ENCODE measurements around the gene RAB44. TPM values are rescaled to one million over a fixed set of nuclear protein-coding genes. Genes with fewer than 3 reads are reported as not detected.

RAB44 gene
- polyA plus RNA-seq, 1 of the 3 experiments (the other 2 are of a cell fraction), result 0.12 TPM

DNA sequence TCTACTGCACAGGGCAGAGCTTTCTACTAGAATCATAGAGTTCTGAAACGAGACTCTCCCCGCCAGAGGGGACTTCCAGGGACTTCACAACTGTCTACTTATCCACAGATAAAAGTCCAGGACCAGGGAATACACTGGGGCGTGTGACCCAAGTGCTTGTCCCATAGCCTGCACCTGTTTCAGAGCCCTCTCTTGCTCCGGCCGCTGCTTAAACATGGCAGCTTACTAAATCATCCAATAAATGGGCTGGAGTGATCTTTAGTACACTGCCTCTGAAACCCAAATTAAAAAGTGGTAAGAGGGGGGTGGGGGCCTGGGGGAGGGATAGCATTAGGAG lies 8.9 kb upstream of the RAB44 start:
- Histone ChIP-seq H3F3A (replicated peaks; ENCODE audit: insufficient read depth) (peaks cover 56% of the 10 kb centered on the region), H3K27me3 (ENCODE audit: insufficient read depth) (no peaks in the 10 kb centered on the region), H2AFZ (ENCODE audit: low read depth) (no peak overlapping the region), H3K27ac (ENCODE audit: low read depth in 2 of 2, low read length in 1 of 2) (no peak overlapping the region), H3K4me3 (ENCODE audit: low read depth in 2 of 2, low read length in 1 of 2) (no peak overlapping the region), H3K4me1 (ENCODE audit: control insufficient read depth in 1 of 2, insufficient read depth in 2 of 2, low read depth in 1 of 2, low read length in 1 of 2) (no peaks in the 10 kb centered on the region; a peak in 1 of 4 replicates), H3K9me2 (no peaks in the 10 kb centered on the region), H4K20me1 (ENCODE audit: insufficient read depth) (peaks cover 58% of the 10 kb centered on the region), H3K9me3 (no peaks in the 10 kb centered on the region), H3K4me2 (no peak overlapping the region), H3K36me3 (replicated peaks in 1 of 2; ENCODE audit: control insufficient read depth in 1 of 2, insufficient read depth in 2 of 2, low read length in 1 of 2) (peaks cover 37 to 41% of the 10 kb centered on the region in 2 experiments), H3K9ac (no peak overlapping the region), H3K79me2 (ENCODE audit: insufficient read depth) (peaks cover 26% of the 10 kb centered on the region)
- TF ChIP-seq JUND (IDR thresholded peaks at IDR 0.05), result no peak
- TF ChIP-seq TCF12 (IDR thresholded peaks at IDR 0.05), result no peak
- no peak for TF ChIP-seq MXI1 (IDR thresholded peaks at IDR 0.05; ENCODE audit: low read depth, low read length)
- TF ChIP-seq FOXJ3 (CRISPR knock-in tag; IDR thresholded peaks at IDR 0.05), result no peak
- TF ChIP-seq IRF3 (IDR thresholded peaks at IDR 0.05; ENCODE audit: low read depth, low read length), result no peak
- no peak for TF ChIP-seq SMC3 (IDR thresholded peaks at IDR 0.05; ENCODE audit: low read depth, low read length)
- TF ChIP-seq GATA2 (CRISPR knock-in tag; IDR thresholded peaks at IDR 0.05), result no peak
- 0 out of 2 replicates have a peak, but pooled peaks have one; percentile 15 for TF ChIP-seq SIN3A (IDR thresholded peaks at IDR 0.05; ENCODE audit: borderline replicate concordance, low read depth, low read length)
- no peak; the same call in 1 of the 2 replicates for TF ChIP-seq POLR2AphosphoS5 (IDR thresholded peaks at IDR 0.05; ENCODE audit: low read depth, low read length)
- no peak for TF ChIP-seq TEAD4 (IDR thresholded peaks at IDR 0.05; ENCODE audit: borderline replicate concordance, insufficient read depth)
- TF ChIP-seq MEF2A (IDR thresholded peaks at IDR 0.05; ENCODE audit: borderline replicate concordance, low read depth), result no peak
- no peak for TF ChIP-seq GABPA (IDR thresholded peaks at IDR 0.05; ENCODE audit: low read depth)
- TF ChIP-seq NFIC (IDR thresholded peaks at IDR 0.05; ENCODE audit: borderline replicate concordance), result 0 out of 2 replicates have a peak, but pooled peaks have one; percentile 7
- CTCF ChIA-PET, result interaction anchor here (1.2 to 2.0 kb wide), 2 partner anchors 9 to 35 kb away, joined by 3 to 4 read pairs; no protein-coding TSS in a partner anchor
- POLR2A ChIA-PET, result interaction anchor here (0.6 kb wide), 1 partner anchor 80 kb away, joined by 3 read pairs; no protein-coding TSS in a partner anchor
- DNase-seq, result no peak
- WGBS (ENCODE audit: low lambda C conversion rate), result 83% methylated on average over 5 of the region's 5 CpGs

- Histone ChIP-seq H3K79me2 (ENCODE audit: insufficient read depth) (peaks cover 3% of the 10 kb centered on the region; the same call in 1 of the 2 replicates), H3K36me3 (replicated peaks in 1 of 2; ENCODE audit: control insufficient read depth in 1 of 2, insufficient read depth in 2 of 2, low read length in 1 of 2) (peaks cover 14 to 18% of the 10 kb centered on the region in 2 experiments), H3K9me2 (no peaks in the 10 kb centered on the region), H3K27me3 (ENCODE audit: insufficient read depth) (no peaks in the 10 kb centered on the region), H3K27ac (ENCODE audit: low read depth in 2 of 2, low read length in 1 of 2) (no peak overlapping the region), H4K20me1 (ENCODE audit: insufficient read depth) (peaks cover 35% of the 10 kb centered on the region), H3K4me2 (no peak overlapping the region), H3K9me3 (no peaks in the 10 kb centered on the region), H3K4me3 (ENCODE audit: low read depth in 2 of 2, low read length in 1 of 2) (no peak overlapping the region), H3F3A (replicated peaks; ENCODE audit: insufficient read depth) (peaks cover 33% of the 10 kb centered on the region), H3K4me1 (ENCODE audit: control insufficient read depth in 1 of 2, insufficient read depth in 2 of 2, low read depth in 1 of 2, low read length in 1 of 2) (no peaks in the 10 kb centered on the region; a peak in 1 of 4 replicates), H3K9ac (no peak overlapping the region), H2AFZ (ENCODE audit: low read depth) (no peak overlapping the region)
- 92% methylated on average over 4 of the region's 4 CpGs for WGBS (ENCODE audit: low lambda C conversion rate)
- CTCF ChIA-PET, result interaction anchor here (0.8 to 1.4 kb wide), 2 partner anchors 9 to 10 kb away, joined by 3 read pairs; no protein-coding TSS in a partner anchor
- POLR2A ChIA-PET, result no interaction called here
- TF ChIP-seq, protein P1, sequence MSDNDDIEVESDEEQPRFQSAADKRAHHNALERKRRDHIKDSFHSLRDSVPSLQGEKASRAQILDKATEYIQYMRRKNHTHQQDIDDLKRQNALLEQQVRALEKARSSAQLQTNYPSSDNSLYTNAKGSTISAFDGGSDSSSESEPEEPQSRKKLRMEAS (IDR thresholded peaks at IDR 0.05; ENCODE audit: low read depth), result no peak
- no peak for TF ChIP-seq ELF1 (IDR thresholded peaks at IDR 0.05)
- no peak for TF ChIP-seq FOXM1 (IDR thresholded peaks at IDR 0.05; ENCODE audit: low read depth)
- TF ChIP-seq EP300 (IDR thresholded peaks at IDR 0.05; ENCODE audit: borderline replicate concordance in 1 of 2, low read depth in 1 of 2, low read length in 1 of 2), result no peak
- no peak for TF ChIP-seq JUND (IDR thresholded peaks at IDR 0.05)
- TF ChIP-seq MXI1 (IDR thresholded peaks at IDR 0.05; ENCODE audit: low read depth, low read length), result no peak
- no peak for TF ChIP-seq TEAD4 (IDR thresholded peaks at IDR 0.05; ENCODE audit: borderline replicate concordance, insufficient read depth)
- no peak for TF ChIP-seq USF2 (IDR thresholded peaks at IDR 0.05; ENCODE audit: borderline replicate concordance, low read depth, low read length)
- no peak for DNase-seq
These were observed 6.6 kb upstream of the RAB44 start for GRCh38 chr6:36691011-36691410.

All from SK-N-SH (cell line).